ENCODE data around the gene TCEA2.
A peak's percentile ranks its signal among the peaks of the same experiment; 100 is the strongest.
"Not testable (repeated sequence)": the region's sequence is repeated elsewhere in the genome, so short reads cannot be mapped to it uniquely, and the experiment has no call there.

Gene TCEA2

GRCh38 chr20:64082126-64082731 lies 19.2 kb downstream of the TCEA2 start:
- DNase-seq, result no peak
- in situ Hi-C loops (cut with HindIII; ENCODE audit: low pct_ligation_motif_present, low pct_unique_long_range_greater_than_20kb, low sequenced_read_pairs), result no loop called here

GRCh38 chr20:64082820-64083377 lies 19.9 kb downstream of the TCEA2 start:
- DNase-seq, result peak; percentile 26
- in situ Hi-C loops (cut with HindIII; ENCODE audit: low pct_ligation_motif_present, low pct_unique_long_range_greater_than_20kb, low sequenced_read_pairs), result no loop called here

GRCh38 chr20:64083378-64083803 lies 20.4 kb downstream of the TCEA2 start:
- peak; percentile 81 for DNase-seq
- in situ Hi-C loops (cut with HindIII; ENCODE audit: low pct_ligation_motif_present, low pct_unique_long_range_greater_than_20kb, low sequenced_read_pairs), result no loop called here

- in situ Hi-C loops (cut with HindIII; ENCODE audit: low pct_ligation_motif_present, low pct_unique_long_range_greater_than_20kb, low sequenced_read_pairs), result no loop called here
- no peak for DNase-seq
Observed at GRCh38 chr20:64083804-64084684, 21.0 kb downstream of the TCEA2 start, which contains the start of gene LKAAEAR1. Gene LKAAEAR1, minus strand, starts transcription at chr20:64084398. Its CDS starts 179 bp downstream, at chr20:64084219.

- no peak for DNase-seq
- in situ Hi-C loops (cut with HindIII; ENCODE audit: low pct_ligation_motif_present, low pct_unique_long_range_greater_than_20kb, low sequenced_read_pairs), result no loop called here
Observed at GRCh38 chr20:64084685-64085152, 21.7 kb downstream of the TCEA2 start.

GRCh38 chr20:64086801-64087200 lies 23.8 kb downstream of the TCEA2 start:
- DNase-seq, result no peak
- in situ Hi-C loops (cut with HindIII; ENCODE audit: low pct_ligation_motif_present, low pct_unique_long_range_greater_than_20kb, low sequenced_read_pairs), result no loop called here

GRCh38 chr20:64087226-64087825 lies 24.3 kb downstream of the TCEA2 start:
- in situ Hi-C loops (cut with HindIII; ENCODE audit: low pct_ligation_motif_present, low pct_unique_long_range_greater_than_20kb, low sequenced_read_pairs); DNase-seq: not testable (repeated sequence)

GRCh38 chr20:64088586-64088985 lies 25.6 kb downstream of the TCEA2 start:
- in situ Hi-C loops (cut with HindIII; ENCODE audit: low pct_ligation_motif_present, low pct_unique_long_range_greater_than_20kb, low sequenced_read_pairs); DNase-seq: not testable (repeated sequence)

- in situ Hi-C loops (cut with HindIII; ENCODE audit: low pct_ligation_motif_present, low pct_unique_long_range_greater_than_20kb, low sequenced_read_pairs), result no loop called here
- no peak for DNase-seq
Observed at GRCh38 chr20:64090165-64090564, 27.2 kb downstream of the TCEA2 start.

- DNase-seq, result no peak
- in situ Hi-C loops (cut with HindIII; ENCODE audit: low pct_ligation_motif_present, low pct_unique_long_range_greater_than_20kb, low sequenced_read_pairs), result no loop called here
Observed at GRCh38 chr20:64091340-64091739, 28.3 kb downstream of the TCEA2 start.

GRCh38 chr20:64091770-64092169 lies 28.8 kb downstream of the TCEA2 start:
- in situ Hi-C loops (cut with HindIII; ENCODE audit: low pct_ligation_motif_present, low pct_unique_long_range_greater_than_20kb, low sequenced_read_pairs), result no loop called here
- no peak for DNase-seq

GRCh38 chr20:64092258-64093012 lies 29.4 kb downstream of the TCEA2 start:
- in situ Hi-C loops (cut with HindIII; ENCODE audit: low pct_ligation_motif_present, low pct_unique_long_range_greater_than_20kb, low sequenced_read_pairs), result no loop called here

GRCh38 chr20:64093013-64093503 lies 30.1 kb downstream of the TCEA2 start:
- DNase-seq, result no peak
- in situ Hi-C loops (cut with HindIII; ENCODE audit: low pct_ligation_motif_present, low pct_unique_long_range_greater_than_20kb, low sequenced_read_pairs), result no loop called here

More at GRCh38 chr20:64092258-64093012, 29.4 kb downstream of the TCEA2 start:
- no peak for DNase-seq

- no peak for DNase-seq
- in situ Hi-C loops (cut with HindIII; ENCODE audit: low pct_ligation_motif_present, low pct_unique_long_range_greater_than_20kb, low sequenced_read_pairs), result no loop called here
Observed at GRCh38 chr20:64095455-64095854, 32.5 kb downstream of the TCEA2 start.

- in situ Hi-C loops (cut with HindIII; ENCODE audit: low pct_ligation_motif_present, low pct_unique_long_range_greater_than_20kb, low sequenced_read_pairs), result no loop called here
- DNase-seq, result no peak
Observed at GRCh38 chr20:64095927-64096326, 32.9 kb downstream of the TCEA2 start.

GRCh38 chr20:64096535-64096934 lies 33.5 kb downstream of the TCEA2 start:
- in situ Hi-C loops (cut with HindIII; ENCODE audit: low pct_ligation_motif_present, low pct_unique_long_range_greater_than_20kb, low sequenced_read_pairs), result no loop called here
- DNase-seq, result no peak

- in situ Hi-C loops (cut with HindIII; ENCODE audit: low pct_ligation_motif_present, low pct_unique_long_range_greater_than_20kb, low sequenced_read_pairs), result no loop called here
- DNase-seq, result no peak
Observed at GRCh38 chr20:64098471-64099013, 35.5 kb downstream of the TCEA2 start.

Measured in ACHN (cell line).